ENCODE measurements around the gene SLC37A1.

SLC37A1 gene

GRCh38 chr21:42630626-42631025 lies 117.0 kb downstream of the SLC37A1 start:
- H3K9me3 Mint-ChIP-seq, result no peaks in the 10 kb centered on the region
- H3K4me3 Mint-ChIP-seq, result no peak overlapping the region
- no peaks in the 10 kb centered on the region for H3K36me3 Mint-ChIP-seq (ENCODE audit: low read depth)
- no peak overlapping the region for H3K27ac Mint-ChIP-seq
- H3K4me1 Mint-ChIP-seq, result no peaks in the 10 kb centered on the region
- peaks cover 8% of the 10 kb centered on the region for H3K27me3 Mint-ChIP-seq (ENCODE audit: low read depth)
- TF ChIP-seq CTCF (IDR thresholded peaks at IDR 0.05; ENCODE audit: unreplicated experiment in 3 of 3), result no peak
